ENCODE results near the gene PDE6A. TPM values are rescaled to one million over a fixed set of nuclear protein-coding genes. Genes with fewer than 3 reads are reported as not detected.
A peak's percentile ranks its signal among the peaks of the same experiment; 100 is the strongest.

Gene PDE6A
- total RNA-seq, 1 donor from 2014 or later = 0.05 TPM

DNA sequence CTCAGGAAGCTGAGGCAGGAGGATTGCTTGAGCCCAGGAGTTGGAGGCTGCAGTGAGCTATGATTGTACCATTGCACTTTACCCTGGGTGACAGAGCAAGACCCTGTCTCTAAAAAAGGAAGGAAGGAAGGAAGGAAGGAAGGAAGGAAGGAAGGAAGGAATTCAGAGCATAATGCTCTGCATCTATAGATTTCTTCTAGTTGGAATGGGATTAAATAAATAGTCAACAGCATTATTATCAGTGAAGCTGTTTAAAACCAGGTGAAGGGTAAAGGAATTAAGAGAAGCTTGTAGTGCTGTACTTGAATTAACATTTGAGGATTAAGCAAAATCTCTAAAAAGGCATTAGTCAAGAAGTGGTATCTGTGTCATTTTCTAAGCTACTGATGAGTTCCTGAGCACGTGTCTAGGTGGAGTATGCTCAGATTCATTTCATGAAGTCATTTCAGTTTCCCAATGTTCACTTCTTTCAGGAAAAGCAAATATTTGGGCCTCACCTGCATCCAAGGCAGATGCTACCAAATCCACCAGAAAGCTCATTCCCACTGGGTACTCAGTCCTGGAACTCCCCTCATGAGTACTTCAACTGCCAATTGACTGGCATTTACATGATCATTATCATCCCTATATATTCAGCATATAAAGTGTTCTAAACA is 8.4 kb downstream of the PDE6A start:
- intact Hi-C loops (cut with DNase I) = loop anchor here (5.0 kb wide), 1 partner anchor 79 kb away; no protein-coding TSS in a partner anchor
- no peak for ATAC-seq
- no peak for DNase-seq (ENCODE audit: missing footprints)

DNA sequence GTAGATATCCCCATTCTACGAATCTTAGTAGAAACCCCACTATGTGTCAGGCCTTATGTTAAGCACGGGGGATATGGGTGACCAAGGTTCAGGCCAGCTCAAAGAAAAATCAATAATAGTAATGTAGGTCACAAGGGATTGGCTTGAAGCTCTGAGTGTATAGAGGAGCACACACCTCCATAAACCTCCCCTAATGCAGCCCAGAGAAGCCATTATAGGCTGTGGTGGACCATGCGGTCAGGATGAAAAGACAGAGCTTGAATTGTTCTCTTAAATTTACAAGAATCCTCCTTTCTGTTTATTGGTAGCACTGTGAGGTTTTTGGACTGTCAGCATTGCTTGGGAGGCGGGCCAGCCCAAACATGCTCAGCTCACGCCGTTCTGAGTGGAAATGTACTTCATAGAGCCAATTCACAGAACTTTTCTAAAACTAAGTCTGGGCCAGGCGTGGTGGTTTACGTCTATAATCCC is 9.1 kb downstream of the PDE6A start:
- DNase-seq (ENCODE audit: missing footprints) (no peak), ATAC-seq (no peak)
- intact Hi-C loops (cut with DNase I) = loop anchor here (5.0 kb wide), 1 partner anchor 78 kb away; no protein-coding TSS in a partner anchor

DNA sequence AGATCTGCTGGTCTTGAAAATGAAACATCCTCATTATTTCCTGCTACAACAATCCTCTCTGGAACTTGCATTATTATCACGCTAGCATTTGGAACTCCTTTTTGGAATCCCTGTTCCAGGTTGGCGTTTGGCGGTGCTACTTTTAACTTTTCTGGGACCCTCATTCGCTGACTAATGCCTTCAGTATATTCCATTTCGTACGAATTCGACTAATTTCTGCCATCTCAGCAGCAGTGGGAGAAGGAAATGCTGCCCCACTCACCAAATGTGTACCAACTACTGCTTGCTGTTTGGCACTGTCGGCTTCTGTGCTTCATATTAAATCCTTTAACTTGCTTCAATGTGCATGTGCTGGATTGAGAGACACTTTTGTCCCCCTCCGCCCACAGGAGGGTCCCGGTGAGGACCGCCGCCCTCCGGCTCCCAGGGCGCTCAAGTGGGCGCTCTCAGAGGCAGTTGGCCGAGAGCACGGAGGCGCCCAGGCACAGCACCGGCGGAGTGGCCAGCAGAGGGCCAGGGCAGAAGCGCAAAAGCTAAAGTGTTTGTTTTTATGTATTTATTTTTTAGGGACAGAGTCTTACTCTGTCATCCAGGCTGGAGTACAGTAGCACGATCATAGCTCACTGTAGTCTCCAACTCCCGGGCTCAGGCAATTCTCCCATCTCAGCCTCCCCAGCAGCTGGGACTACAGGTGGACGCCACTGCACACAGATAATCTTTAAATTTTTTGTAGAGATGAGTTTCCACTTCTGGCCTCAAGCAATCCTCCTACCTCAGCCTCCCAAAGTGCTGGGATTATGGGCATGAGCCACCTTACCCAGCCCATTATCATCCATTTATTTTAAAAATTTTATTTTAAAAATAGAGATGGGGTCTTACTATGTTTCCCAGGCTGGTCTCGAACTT is 11.9 kb downstream of the PDE6A start:
- ATAC-seq (no peak), DNase-seq (ENCODE audit: missing footprints) (no peak)
- intact Hi-C loops (cut with DNase I) = no loop called here

DNA sequence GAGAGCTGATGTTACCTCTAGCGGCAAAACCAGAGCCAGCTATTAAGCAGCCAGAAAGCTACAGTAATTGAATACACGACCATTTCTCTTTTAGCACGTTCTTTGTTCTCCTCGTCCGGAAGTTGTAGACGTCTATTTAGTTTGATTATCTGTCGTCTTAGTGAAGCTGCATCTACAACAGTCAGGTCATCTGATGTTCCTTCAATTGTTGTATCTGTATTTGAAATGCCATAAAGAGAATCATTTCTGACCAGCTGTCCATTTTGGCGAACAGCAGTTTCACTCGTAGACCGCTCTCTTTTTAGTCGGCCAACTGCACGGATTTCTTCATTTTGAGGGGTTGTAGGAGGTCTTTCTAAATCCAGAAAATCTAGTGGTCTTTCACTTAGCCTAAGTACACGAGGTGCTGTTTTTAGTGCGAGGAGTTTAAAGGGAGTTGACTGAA is 12.6 kb downstream of the PDE6A start:
- no peak for DNase-seq (ENCODE audit: missing footprints)
- intact Hi-C loops (cut with DNase I) = no loop called here
- no peak for ATAC-seq

- intact Hi-C loops (cut with DNase I) = no loop called here
- no peak for DNase-seq (ENCODE audit: missing footprints)
- ATAC-seq = no peak
Observed at GRCh38 chr5:149930749-149931574, 13.6 kb downstream of the PDE6A start.

- intact Hi-C loops (cut with DNase I) = no loop called here
- ATAC-seq = no peak
- DNase-seq (ENCODE audit: missing footprints) = no peak
Observed at GRCh38 chr5:149930043-149930748, 14.4 kb downstream of the PDE6A start.

GRCh38 chr5:149924486-149924885 is 20.1 kb downstream of the PDE6A start:
- ATAC-seq (no peak), DNase-seq (ENCODE audit: missing footprints) (no peak)
- intact Hi-C loops (cut with DNase I) = no loop called here

DNA sequence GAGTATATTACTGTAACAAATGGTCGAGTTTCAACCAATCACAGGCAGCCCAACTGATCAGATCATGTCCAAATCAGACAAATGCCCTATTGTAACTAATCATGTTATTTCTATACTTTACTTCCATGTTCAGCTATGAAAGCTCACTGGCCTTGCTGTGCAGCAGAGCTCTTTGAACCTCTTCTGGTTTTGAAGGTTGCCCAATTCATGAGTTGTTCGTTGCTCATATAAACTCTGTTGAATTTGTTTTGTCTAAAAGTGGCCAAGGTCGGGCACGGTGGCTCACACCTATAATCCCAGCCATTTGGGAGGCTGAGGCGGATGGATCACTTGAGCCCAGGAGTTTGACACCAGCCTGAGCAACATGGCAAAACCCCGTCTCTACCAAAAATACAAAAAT is 21.6 kb downstream of the PDE6A start:
- DNase-seq (ENCODE audit: missing footprints) (no peak), ATAC-seq (no peak)
- intact Hi-C loops (cut with DNase I) = no loop called here

DNA sequence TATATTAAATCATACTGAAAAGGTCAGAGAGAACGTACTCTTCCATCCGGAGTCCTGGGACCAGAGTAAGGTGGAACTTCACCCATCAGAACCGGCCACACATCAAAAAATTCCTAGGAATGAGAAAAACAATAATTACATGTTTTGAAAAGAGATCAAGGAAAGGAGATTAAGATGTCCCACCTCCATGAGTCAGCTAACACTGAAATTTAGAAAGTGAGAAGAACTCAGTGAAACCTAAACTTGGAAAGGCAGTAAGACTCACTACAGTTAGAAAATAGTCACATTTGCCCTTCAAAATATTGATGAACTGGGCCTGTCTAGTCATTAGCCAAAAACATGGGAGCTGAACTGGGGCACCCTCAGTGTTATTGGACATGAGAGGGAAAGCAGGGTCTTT is 23.0 kb downstream of the PDE6A start:
- ATAC-seq (no peak), DNase-seq (ENCODE audit: missing footprints) (no peak)
- intact Hi-C loops (cut with DNase I) = no loop called here

DNA sequence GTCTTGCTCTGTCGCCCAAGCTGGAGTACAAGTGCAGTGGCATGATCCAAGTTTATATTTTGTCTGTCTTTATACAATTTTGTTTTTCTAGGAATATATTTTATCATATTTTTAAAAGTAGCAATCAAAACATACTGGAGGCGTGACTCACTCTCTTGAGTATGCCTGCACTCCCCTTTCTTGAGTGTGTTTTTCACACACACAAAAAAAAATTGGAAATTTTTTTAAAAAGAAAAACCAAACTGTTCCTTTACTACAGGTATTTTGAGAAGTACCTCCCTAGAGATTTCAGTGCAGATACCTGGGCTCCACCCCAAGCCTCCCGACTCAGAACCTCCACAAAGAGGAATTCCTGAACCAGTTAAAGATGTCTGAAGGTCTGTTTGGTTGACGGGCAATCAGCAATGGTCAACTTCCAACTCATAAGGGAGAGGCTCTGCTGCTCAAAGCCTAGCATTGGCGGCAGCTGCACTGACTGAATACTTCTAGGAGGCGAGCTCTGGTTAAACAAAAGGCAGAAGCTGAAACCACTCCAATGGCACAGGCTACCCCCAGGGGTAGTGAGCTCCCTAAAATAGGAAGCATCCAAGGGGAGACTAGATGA is 27.4 kb downstream of the PDE6A start:
- ATAC-seq (no peak), DNase-seq (ENCODE audit: missing footprints) (no peak)
- intact Hi-C loops (cut with DNase I) = no loop called here

GRCh38 chr5:149916334-149917072 is 28.1 kb downstream of the PDE6A start:
- intact Hi-C loops (cut with DNase I) = no loop called here
- peak; percentile 48 for ATAC-seq
- no peak for DNase-seq (ENCODE audit: missing footprints)

- no peak for DNase-seq (ENCODE audit: missing footprints)
- intact Hi-C loops (cut with DNase I) = no loop called here
- no peak for ATAC-seq
Observed at GRCh38 chr5:149915392-149916260, 29.0 kb downstream of the PDE6A start.

DNA sequence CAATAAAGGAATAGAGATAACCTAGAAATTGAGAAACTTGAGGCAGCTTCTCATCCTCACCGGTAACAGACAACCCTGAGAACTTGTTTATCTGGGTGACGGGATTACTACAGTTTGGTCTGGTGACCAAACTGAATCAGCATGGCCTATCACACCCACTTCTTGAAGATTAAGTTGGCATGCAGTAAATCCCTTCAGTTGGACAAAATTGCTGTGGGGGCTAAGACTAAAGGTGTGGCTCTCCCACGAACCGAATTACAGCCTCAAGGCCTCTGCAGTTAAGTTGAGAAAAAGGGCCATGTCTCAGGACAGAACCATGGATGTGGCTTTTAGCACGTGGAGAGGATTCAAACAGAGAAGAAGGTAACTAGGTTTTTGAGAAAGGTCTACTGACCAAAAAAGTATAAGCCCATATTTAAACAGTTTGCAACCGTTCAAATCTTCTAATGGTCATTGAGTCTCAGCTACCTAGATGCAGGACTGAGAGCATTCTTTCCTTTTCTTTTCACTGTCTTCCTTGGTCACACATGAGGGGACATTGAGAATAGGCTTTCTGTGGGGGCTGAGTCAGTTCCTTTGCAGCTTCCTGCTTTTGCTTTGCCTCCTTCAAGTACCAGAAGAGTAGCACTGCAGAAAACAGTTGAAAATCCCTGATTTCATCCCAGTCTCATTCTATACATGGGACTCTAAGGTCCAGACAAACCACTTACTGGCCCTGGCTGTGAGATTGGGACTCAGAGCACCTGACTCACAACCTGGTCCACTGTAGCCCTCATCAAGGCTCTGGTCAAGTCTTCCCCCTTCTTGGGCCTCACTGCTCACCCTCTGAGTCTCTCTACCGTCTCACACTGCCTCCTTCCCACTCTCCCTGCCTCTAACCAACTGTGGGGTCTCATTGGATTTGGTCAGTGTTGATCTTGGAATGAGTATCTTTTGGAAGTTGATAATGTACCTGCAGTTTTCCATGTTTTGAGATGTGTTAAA is 30.9 kb downstream of the PDE6A start:
- intact Hi-C loops (cut with DNase I) = no loop called here
- no peak for DNase-seq (ENCODE audit: missing footprints)
- ATAC-seq = no peak

DNA sequence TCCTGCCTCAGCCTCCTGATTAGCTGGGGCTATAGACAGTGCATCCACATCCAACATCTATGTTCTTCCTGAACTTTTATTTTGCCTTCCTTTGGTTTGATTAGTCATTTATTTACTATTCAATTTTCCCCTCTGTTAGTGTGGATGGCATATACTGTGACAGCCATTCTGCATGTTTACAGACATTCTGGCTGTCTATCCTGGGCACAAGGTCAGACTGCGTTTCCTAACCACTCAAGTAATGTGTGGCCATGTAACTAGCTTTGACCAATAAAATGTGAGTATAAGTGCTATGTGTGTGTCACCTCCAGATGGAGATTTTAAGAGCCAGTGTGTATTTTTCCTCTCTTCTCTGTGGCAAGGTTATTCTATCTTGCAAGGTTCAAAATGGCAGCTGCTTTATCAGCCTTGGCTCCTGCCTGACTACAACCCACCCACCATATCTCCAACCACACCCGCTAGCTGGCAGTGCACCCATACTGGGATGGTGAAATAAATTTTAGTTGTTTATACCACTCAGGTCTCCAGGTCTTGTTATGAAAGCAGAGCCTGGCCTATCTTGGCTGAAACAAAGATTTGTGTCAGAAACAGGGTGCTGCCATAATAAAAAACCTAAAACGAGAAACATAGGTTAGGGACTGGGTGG is 32.2 kb downstream of the PDE6A start:
- ATAC-seq (no peak), DNase-seq (ENCODE audit: missing footprints) (no peak)
- intact Hi-C loops (cut with DNase I) = no loop called here

DNA sequence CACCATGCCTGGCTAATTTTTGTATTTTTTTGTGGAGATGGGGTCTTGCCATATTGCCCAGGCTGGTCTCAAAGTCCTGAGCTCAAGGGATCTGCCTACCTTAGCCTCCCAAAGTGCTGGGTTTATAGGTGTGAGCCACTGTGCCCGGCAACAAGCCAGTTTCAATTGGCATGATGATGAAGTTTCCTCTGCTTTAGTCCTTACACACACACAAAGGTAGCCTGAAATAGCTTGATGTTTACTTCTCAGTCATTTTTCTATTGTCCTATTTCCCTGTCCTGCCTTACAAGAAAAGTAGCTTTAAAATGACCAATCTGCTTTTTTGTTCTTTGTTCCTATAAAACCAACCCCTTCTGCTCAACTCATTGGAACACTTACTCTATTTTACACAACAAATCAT is 33.6 kb downstream of the PDE6A start:
- DNase-seq (ENCODE audit: missing footprints) = no peak
- ATAC-seq = no peak
- intact Hi-C loops (cut with DNase I) = no loop called here

Measured in Right ventricle myocardium inferior (tissue), 1 donor.